ENCODE data around the gene CYP11A1. TPM values are rescaled to one million over a fixed set of nuclear protein-coding genes. Genes with fewer than 3 reads are reported as not detected.
A peak's percentile ranks its signal among the peaks of the same experiment; 100 is the strongest.
"Not testable (repeated sequence)": the region's sequence is repeated elsewhere in the genome, so short reads cannot be mapped to it uniquely, and the experiment has no call there.

The CYP11A1 gene
- total RNA-seq, 2 donors from 2014 or later: 0.21 to 0.26 TPM

DNA sequence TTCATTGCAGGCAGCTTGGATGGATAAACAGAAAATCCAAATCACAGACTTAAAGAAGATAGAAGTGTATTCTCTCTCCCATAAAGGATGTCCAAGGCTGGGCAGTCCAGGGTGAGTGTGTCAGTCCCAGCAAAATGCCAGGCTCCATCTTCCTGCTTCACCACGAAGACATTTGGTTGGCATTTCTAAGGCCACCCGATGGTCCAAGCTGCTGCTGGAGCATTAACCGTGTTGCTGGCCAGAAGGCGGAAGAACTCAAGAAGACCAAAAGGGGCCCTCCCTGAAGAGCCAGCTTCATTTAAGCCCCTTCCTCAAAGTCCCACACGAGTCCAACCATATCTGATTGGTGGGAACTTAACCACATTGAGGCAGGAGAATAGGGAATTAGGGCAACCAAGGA lies 3.0 kb upstream of the CYP11A1 start:
- H3K9me3 Mint-ChIP-seq: no peaks in the 10 kb centered on the region
- no peak overlapping the region for H3K27ac Mint-ChIP-seq
- ATAC-seq (replicated peaks in 1 of 2) (no peak), DNase-seq (no peak)
- no peak overlapping the region for H3K4me3 Mint-ChIP-seq
- peaks cover 22% of the 10 kb centered on the region for H3K4me1 Mint-ChIP-seq (ENCODE audit: low read depth)
- H3K27me3 Mint-ChIP-seq (ENCODE audit: low read depth): peaks cover 24% of the 10 kb centered on the region
- H3K36me3 Mint-ChIP-seq (ENCODE audit: insufficient read depth in 2 of 2): no peaks in the 10 kb centered on the region

DNA sequence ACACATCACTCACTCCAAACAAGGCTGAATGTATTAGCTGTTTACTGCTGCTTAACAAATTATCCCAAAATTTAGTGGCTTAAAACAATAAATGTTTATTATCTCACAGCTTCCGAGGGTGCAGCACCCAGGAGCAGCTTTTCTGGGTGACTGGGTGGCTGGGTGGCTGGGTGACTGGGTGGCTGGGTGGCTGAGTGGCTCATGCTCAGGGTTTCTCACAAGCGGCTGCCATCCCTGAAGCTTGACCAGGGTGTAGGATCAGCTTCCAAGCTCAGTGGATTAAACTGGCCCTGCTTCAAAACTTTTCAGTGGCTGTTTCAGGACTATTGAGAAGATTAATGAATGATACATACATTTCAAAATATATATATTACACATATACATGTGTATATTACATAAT lies 2.3 kb upstream of the CYP11A1 start:
- ATAC-seq (replicated peaks in 1 of 2): no peak
- Mint-ChIP-seq H3K27ac (no peak overlapping the region), H3K36me3 (ENCODE audit: insufficient read depth in 2 of 2) (no peaks in the 10 kb centered on the region), H3K4me3 (no peak overlapping the region), H3K9me3 (no peaks in the 10 kb centered on the region), H3K27me3 (ENCODE audit: low read depth) (peaks cover 31% of the 10 kb centered on the region), H3K4me1 (ENCODE audit: low read depth) (peaks cover 17% of the 10 kb centered on the region)
- no peak for DNase-seq

GRCh38 chr15:74369084-74369745 lies 1.8 kb upstream of the CYP11A1 start:
- peaks cover 36% of the 10 kb centered on the region for H3K27me3 Mint-ChIP-seq (ENCODE audit: low read depth)
- H3K4me1 Mint-ChIP-seq (ENCODE audit: low read depth): peaks cover 13% of the 10 kb centered on the region
- H3K36me3 Mint-ChIP-seq (ENCODE audit: insufficient read depth in 2 of 2): no peaks in the 10 kb centered on the region

GRCh38 chr15:74368121-74368520 lies 675 bp upstream of the CYP11A1 start:
- Mint-ChIP-seq H3K4me3 (no peak overlapping the region), H3K27me3 (ENCODE audit: low read depth) (peaks cover 41% of the 10 kb centered on the region), H3K4me1 (ENCODE audit: low read depth) (peaks cover 4% of the 10 kb centered on the region), H3K36me3 (ENCODE audit: insufficient read depth in 2 of 2) (no peaks in the 10 kb centered on the region), H3K9me3 (no peaks in the 10 kb centered on the region), H3K27ac (no peak overlapping the region)
- ATAC-seq (replicated peaks in 1 of 2) (no peak), DNase-seq (no peak)

More at GRCh38 chr15:74369084-74369745, 1.8 kb upstream of the CYP11A1 start:
- Mint-ChIP-seq H3K4me3 (no peak overlapping the region), H3K27ac (no peak overlapping the region), H3K9me3 (no peaks in the 10 kb centered on the region)
- no peak for ATAC-seq (replicated peaks in 1 of 2)
- DNase-seq: no peak

DNA sequence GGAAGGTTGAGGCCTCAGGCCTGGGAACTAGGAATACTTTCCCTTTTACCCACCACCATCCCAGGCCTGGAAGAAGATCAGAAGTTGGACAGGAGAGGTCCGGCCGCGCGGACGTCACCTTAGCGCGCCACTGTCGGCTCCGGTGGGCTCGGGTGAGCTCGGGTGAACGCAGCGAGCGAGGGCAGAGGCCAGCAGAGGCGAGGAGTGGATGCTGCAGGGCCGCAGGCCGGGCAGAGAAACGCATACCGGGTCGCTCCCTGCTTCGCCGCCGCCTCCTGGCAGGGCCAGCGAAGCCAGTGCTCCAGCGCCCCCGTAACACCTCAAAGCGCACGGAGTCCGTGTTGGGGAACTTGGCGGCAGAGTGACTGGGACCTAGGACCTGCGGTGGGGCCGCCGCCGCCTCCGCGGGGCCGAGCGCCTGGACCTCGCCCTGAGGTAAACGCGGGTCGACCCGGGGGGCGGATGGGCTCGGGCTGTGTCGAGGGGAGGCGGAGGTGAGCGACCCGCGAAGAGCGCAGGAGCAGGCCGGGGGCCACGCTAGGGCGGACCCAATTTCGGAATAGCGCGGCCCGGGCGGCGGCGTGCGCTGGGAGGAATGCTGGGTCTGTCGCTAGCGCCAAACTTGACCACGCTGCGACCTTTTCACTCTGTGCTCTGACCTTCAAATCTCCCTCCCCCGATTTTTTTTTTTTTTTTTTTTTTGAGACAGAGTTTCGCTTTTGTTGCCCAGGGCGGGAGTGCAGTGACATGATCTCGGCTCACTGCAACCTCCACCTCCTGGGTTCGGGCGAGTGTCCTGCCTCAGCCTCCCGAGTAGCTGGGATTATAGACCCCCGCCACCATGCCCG lies 1.6 kb downstream of the CYP11A1 start:
- peak; percentile 65 to 67 for ATAC-seq (replicated peaks in 1 of 2)
- peak in 1 of 2 donors; percentile 24 for DNase-seq
- Mint-ChIP-seq H3K9me3 (no peaks in the 10 kb centered on the region), H3K36me3 (ENCODE audit: insufficient read depth in 2 of 2) (no peaks in the 10 kb centered on the region), H3K4me1 (ENCODE audit: low read depth) (peaks cover 4% of the 10 kb centered on the region), H3K4me3 (peak overlapping the region; percentile 60 to 81), H3K27ac (no peak overlapping the region), H3K27me3 (ENCODE audit: low read depth) (peaks cover 41% of the 10 kb centered on the region)

DNA sequence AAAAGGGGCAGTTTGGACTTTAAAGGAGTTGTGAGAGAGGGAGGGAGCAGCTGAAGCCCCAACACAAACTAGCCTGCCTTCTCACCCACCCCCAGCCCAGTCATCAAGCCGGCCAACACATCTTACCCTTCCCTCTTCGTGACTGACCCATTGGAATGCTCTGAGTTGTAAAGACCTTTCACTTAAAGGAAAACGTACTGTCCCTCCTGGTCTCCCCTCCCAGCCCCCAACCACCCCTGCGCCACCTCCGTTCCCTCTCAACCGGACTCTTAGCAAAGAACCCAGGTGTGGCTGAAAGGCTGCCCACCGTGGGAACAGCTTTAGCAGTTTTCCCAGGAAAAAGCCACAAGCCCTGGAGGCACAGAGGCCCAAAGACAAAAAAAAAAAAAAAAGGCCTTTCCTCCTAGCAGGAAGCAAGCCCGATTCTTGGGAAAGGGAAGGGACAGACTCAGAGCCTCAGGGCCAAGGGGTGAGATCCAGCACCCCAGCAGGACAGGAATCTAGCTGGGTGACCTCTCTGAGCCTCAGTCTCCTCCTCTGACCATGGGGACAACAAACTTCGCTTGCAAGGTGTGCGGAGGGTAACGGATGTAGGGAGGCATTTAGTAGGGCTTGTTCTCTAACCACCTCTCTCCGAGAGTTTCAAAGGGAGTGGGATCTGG lies 2.4 kb downstream of the CYP11A1 start:
- Mint-ChIP-seq H3K9me3 (no peaks in the 10 kb centered on the region), H3K4me1 (ENCODE audit: low read depth) (peaks cover 4% of the 10 kb centered on the region), H3K27ac (no peak overlapping the region), H3K36me3 (ENCODE audit: insufficient read depth in 2 of 2) (no peaks in the 10 kb centered on the region), H3K4me3 (peak overlapping the region; percentile 60 to 81), H3K27me3 (ENCODE audit: low read depth) (peaks cover 34% of the 10 kb centered on the region)
- ATAC-seq (replicated peaks in 1 of 2): no peak
- DNase-seq: no peak

GRCh38 chr15:74362482-74362881 lies 5.0 kb downstream of the CYP11A1 start:
- H3K4me1 Mint-ChIP-seq (ENCODE audit: low read depth): peaks cover 4% of the 10 kb centered on the region
- H3K27me3 Mint-ChIP-seq (ENCODE audit: low read depth): peaks cover 28% of the 10 kb centered on the region
- H3K27ac Mint-ChIP-seq: no peak overlapping the region
- ATAC-seq (replicated peaks in 1 of 2) (no peak), DNase-seq (no peak)
- H3K36me3 Mint-ChIP-seq (ENCODE audit: insufficient read depth in 2 of 2): no peaks in the 10 kb centered on the region
- no peaks in the 10 kb centered on the region for H3K9me3 Mint-ChIP-seq
- no peak overlapping the region for H3K4me3 Mint-ChIP-seq

DNA sequence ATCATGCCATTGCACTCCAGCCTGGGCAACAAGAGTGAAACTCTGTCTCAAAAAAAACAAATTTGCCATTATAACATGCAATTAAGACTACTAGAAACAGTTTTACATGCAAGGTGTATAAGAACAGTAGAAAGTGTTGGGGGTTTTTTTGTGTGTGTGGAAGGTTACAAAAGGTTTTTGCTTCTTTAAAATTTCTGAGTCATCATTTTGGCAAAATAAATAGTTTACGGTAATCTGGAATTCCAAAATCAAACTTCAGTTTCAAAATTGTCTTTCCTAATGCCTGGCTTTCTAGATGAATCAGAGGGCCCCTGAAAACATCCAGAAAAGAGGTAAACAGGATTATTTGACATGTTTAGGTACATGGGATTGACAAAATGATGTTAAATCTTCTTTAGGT lies 6.6 kb downstream of the CYP11A1 start:
- not testable (repeated sequence) for H3K4me1 Mint-ChIP-seq (ENCODE audit: low read depth); H3K9me3 Mint-ChIP-seq; ATAC-seq (replicated peaks in 1 of 2); DNase-seq; H3K4me3 Mint-ChIP-seq; H3K36me3 Mint-ChIP-seq (ENCODE audit: insufficient read depth in 2 of 2); H3K27ac Mint-ChIP-seq
- peaks cover 20% of the 10 kb centered on the region for H3K27me3 Mint-ChIP-seq (ENCODE audit: low read depth)

DNA sequence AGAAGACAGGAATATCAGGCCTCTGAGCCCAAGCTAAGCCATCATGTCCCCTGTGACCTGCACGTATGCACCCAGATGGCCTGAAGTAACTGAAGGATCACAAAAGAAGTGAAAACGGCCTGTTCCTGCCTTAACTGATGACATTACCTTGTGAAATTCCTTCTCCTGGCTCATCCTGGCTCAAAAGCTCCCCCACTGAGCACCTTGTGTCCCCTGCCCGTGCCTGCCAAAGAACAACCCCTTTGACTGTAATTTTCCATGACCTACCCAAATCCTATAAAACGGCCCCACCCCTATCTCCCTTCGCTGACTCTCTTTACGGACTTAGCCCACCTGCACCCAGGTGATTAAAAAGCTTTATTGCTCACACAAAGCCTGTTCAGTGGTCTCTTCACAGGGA lies 8.1 kb downstream of the CYP11A1 start:
- H3K27ac Mint-ChIP-seq; ATAC-seq (replicated peaks in 1 of 2); H3K9me3 Mint-ChIP-seq; H3K36me3 Mint-ChIP-seq (ENCODE audit: insufficient read depth in 2 of 2); H3K4me3 Mint-ChIP-seq; H3K4me1 Mint-ChIP-seq (ENCODE audit: low read depth); DNase-seq: not testable (repeated sequence)
- peaks cover 19% of the 10 kb centered on the region for H3K27me3 Mint-ChIP-seq (ENCODE audit: low read depth)

GRCh38 chr15:74357514-74357913 lies 9.9 kb downstream of the CYP11A1 start:
- not testable (repeated sequence) for ATAC-seq (replicated peaks in 1 of 2); H3K36me3 Mint-ChIP-seq (ENCODE audit: insufficient read depth in 2 of 2); H3K9me3 Mint-ChIP-seq; H3K27ac Mint-ChIP-seq; H3K4me1 Mint-ChIP-seq (ENCODE audit: low read depth); DNase-seq; H3K4me3 Mint-ChIP-seq
- H3K27me3 Mint-ChIP-seq (ENCODE audit: low read depth): peaks cover 15% of the 10 kb centered on the region

GRCh38 chr15:74356050-74356449 lies 11.4 kb downstream of the CYP11A1 start:
- H3K4me1 Mint-ChIP-seq (ENCODE audit: low read depth); H3K36me3 Mint-ChIP-seq (ENCODE audit: insufficient read depth in 2 of 2); H3K4me3 Mint-ChIP-seq; H3K27ac Mint-ChIP-seq; H3K9me3 Mint-ChIP-seq; DNase-seq; ATAC-seq (replicated peaks in 1 of 2): not testable (repeated sequence)
- peaks cover 15% of the 10 kb centered on the region for H3K27me3 Mint-ChIP-seq (ENCODE audit: low read depth)

DNA sequence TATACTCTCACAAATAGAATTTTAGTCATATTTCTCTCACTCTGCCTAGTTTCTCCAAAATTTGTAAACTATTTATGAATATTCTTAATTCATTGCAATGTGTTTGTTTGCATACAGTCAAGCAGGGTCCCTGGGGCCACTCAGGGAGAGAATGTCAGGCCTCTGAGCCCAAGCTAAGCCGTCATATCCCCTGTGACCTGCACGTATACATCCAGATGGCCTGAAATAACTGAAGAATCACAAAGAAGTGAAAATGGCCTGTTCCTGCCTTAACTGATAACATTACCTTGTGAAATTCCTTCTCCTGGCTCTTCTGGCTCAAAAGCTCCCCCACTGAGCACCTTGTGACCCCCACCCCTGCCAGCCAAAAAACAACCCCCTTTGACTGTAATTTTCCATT lies 13.5 kb downstream of the CYP11A1 start:
- peaks cover 15% of the 10 kb centered on the region for H3K27me3 Mint-ChIP-seq (ENCODE audit: low read depth)
- H3K4me1 Mint-ChIP-seq (ENCODE audit: low read depth); H3K27ac Mint-ChIP-seq; H3K9me3 Mint-ChIP-seq; DNase-seq; ATAC-seq (replicated peaks in 1 of 2); H3K36me3 Mint-ChIP-seq (ENCODE audit: insufficient read depth in 2 of 2); H3K4me3 Mint-ChIP-seq: not testable (repeated sequence)

DNA sequence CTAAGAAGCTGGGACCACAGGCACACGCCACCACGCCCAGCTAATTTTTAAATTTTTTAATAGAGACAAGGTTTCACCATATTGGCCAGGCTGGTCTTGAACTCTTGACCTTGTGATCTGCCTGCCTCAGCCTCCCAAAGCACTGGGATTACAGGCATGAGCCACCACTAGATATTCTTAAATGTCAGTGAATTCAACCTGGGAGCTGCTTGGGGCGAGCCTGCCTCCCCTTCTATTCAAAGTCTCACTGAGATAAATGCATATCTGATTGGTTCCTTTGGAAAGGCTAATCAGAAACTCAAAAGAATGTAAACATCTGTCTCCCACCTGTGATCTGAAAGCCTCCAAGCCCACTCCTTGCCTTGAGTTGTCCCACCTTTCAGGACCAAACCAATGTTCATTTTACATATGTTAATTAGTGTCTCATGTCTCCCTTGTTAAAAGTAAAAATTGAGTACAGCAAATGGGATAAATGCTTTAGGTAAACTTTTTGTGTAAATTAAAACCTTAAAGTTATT lies 15.0 kb downstream of the CYP11A1 start:
- Mint-ChIP-seq H3K4me3 (no peak overlapping the region), H3K9me3 (peaks cover 5 to 6% of the 10 kb centered on the region in 2 donors), H3K4me1 (ENCODE audit: low read depth) (no peaks in the 10 kb centered on the region), H3K27me3 (ENCODE audit: low read depth) (peaks cover 15% of the 10 kb centered on the region), H3K36me3 (ENCODE audit: insufficient read depth in 2 of 2) (peaks cover 6 to 8% of the 10 kb centered on the region in 2 donors), H3K27ac (no peak overlapping the region)
- no peak for DNase-seq
- ATAC-seq (replicated peaks in 1 of 2): no peak

All from activated T-cell treated with anti-CD3 and anti-CD28 coated beads, Interleukin-2, amount 50 U/mL, for 72 hours (primary cell).